BJ (cell line): ENCODE measurements around the gene CLRN1. TPM values are rescaled to one million over a fixed set of nuclear protein-coding genes. Genes with fewer than 3 reads are reported as not detected.

Experiments
- CTCF ChIA-PET: fragments of 350-600 bp; formaldehyde crosslinking; extraction: SDS; loops from one replicate; lab custom pipeline; 2021; ENCODE audit warnings: antibody characterized with exemption, inconsistent platforms; lab: Yijun Ruan, JAX
- POLR2A ChIA-PET: fragments of 300-600 bp; sonication (Branson Sonifier 250); formaldehyde crosslinking; extraction: SDS; loops from one replicate; lab custom pipeline; 2021; ENCODE audit warnings: antibody characterized with exemption; lab: Charles Lee
- DNase-seq: peaks from one replicate; pipeline ENCODE4 v3.0.0-alpha.2; 2011; ENCODE audit warnings: low read depth
- H3K27me3 ChIP-seq: 2 replicates; pipeline ENCODE4 v1.6.0; 2011; ENCODE audit warnings: low read length; ENCODE audit not compliant: control insufficient read depth, insufficient read depth
- H3K36me3 ChIP-seq: 2 replicates; pipeline ENCODE4 v1.5.1; 2011; ENCODE audit warnings: low read length; ENCODE audit not compliant: control insufficient read depth, insufficient read depth
- H3K4me3 ChIP-seq: 2 replicates; pipeline ENCODE4 v1.5.1; 2011; ENCODE audit warnings: low read depth, mild to moderate bottlenecking, control low read depth, low read length
- CTCF ChIP-seq: IDR thresholded peaks from 2 replicates; pipeline ENCODE4 v1.5.1; 2011; ENCODE audit warnings: low read depth, mild to moderate bottlenecking, control low read depth, inconsistent platforms, low read length, moderate library complexity; ENCODE audit not compliant: insufficient read depth
- polyA plus RNA-seq: library from polyadenylated mRNA; depleted of rRNA; stranded (reverse); fragments of >200 nt; gene quantifications from 2 replicates; pipeline ENCODE4 v1.2.3, GENCODE V29; 2011

CLRN1 gene
- polyA plus RNA-seq, 1 experiment: not detected

GRCh38 chr3:150968341-150969035 lies 4.0 kb downstream of the CLRN1 start:
- ChIA-PET POLR2A (no interaction called here), CTCF (no interaction called here)
- Histone ChIP-seq H3K36me3 (no peaks in the 10 kb centered on the region), H3K4me3 (no peak overlapping the region), H3K27me3 (peaks cover 3% of the 10 kb centered on the region)
- no peak for DNase-seq
- no peak for TF ChIP-seq CTCF

- peaks cover 3% of the 10 kb centered on the region; the same call in 1 of the 2 replicates for H3K27me3 ChIP-seq
- no peak overlapping the region for H3K4me3 ChIP-seq
- no peak for TF ChIP-seq CTCF
- no peak for DNase-seq
- H3K36me3 ChIP-seq: no peaks in the 10 kb centered on the region
- ChIA-PET POLR2A (no interaction called here), CTCF (no interaction called here)
These were observed 7.1 kb downstream of the CLRN1 start for GRCh38 chr3:150965436-150965835.

- Histone ChIP-seq H3K4me3 (no peak overlapping the region), H3K36me3 (no peaks in the 10 kb centered on the region), H3K27me3 (no peaks in the 10 kb centered on the region)
- TF ChIP-seq CTCF: no peak
- ChIA-PET POLR2A (no interaction called here), CTCF (interaction anchor here (1.1 kb wide), 1 partner anchor 9 kb away, joined by 4 read pairs; no protein-coding TSS in a partner anchor)
- DNase-seq: no peak
These were observed 10.6 kb downstream of the CLRN1 start for GRCh38 chr3:150961949-150962348.

GRCh38 chr3:150960708-150961684 lies 11.5 kb downstream of the CLRN1 start:
- no peak for TF ChIP-seq CTCF
- no peak for DNase-seq
- Histone ChIP-seq H3K4me3 (no peak overlapping the region), H3K27me3 (no peaks in the 10 kb centered on the region), H3K36me3 (no peaks in the 10 kb centered on the region)
- ChIA-PET POLR2A (no interaction called here), CTCF (interaction anchor here (0.6 to 1.1 kb wide), 2 partner anchors 10 to 120 kb away, joined by 3 to 4 read pairs; no protein-coding TSS in a partner anchor)

- TF ChIP-seq CTCF: no peak
- ChIA-PET POLR2A (no interaction called here), CTCF (no interaction called here)
- Histone ChIP-seq H3K4me3 (no peak overlapping the region), H3K27me3 (no peaks in the 10 kb centered on the region), H3K36me3 (no peaks in the 10 kb centered on the region)
- no peak for DNase-seq
These were observed 13.8 kb downstream of the CLRN1 start for GRCh38 chr3:150958683-150959082.
